Hematopoietic multipotent progenitor cell treated with erythropoietin and hydrocortisone succinate and interleukin-3 and kit ligand, for 4 days (in vitro differentiated cells): ENCODE data around the gene NAA20.

ENCODE experiments used
- DNase-seq: peaks from one replicate; pipeline ENCODE4 v3.0.0-alpha.2; 2015

Gene NAA20

GRCh38 chr20:20021835-20022234 is 4.7 kb downstream of the NAA20 start:
- DNase-seq, result no peak

GRCh38 chr20:20022498-20022897 is 5.3 kb downstream of the NAA20 start:
- no peak for DNase-seq

GRCh38 chr20:20023395-20023794 is 6.2 kb downstream of the NAA20 start:
- DNase-seq, result no peak

- no peak for DNase-seq
Measured at GRCh38 chr20:20024942-20025341, 7.8 kb downstream of the NAA20 start.

DNA sequence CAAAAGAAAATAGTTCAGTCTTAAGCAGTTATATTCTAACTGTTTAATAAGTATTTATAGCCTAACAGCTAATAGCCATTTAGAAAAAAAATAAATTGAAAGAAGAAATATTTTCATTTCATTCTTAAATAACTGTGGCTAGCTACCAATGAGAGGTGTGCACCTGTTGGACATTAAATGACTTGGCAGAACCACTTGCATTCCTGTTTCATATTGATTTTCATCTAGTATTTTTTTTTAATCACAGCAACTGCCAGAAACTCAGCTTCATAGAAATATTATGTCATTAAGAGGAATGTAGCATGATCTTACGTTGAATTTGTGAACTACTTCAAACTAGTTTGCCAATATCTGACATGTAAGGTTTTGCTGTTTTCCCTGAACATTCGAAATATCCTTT is 10.1 kb downstream of the NAA20 start:
- no peak for DNase-seq

DNA sequence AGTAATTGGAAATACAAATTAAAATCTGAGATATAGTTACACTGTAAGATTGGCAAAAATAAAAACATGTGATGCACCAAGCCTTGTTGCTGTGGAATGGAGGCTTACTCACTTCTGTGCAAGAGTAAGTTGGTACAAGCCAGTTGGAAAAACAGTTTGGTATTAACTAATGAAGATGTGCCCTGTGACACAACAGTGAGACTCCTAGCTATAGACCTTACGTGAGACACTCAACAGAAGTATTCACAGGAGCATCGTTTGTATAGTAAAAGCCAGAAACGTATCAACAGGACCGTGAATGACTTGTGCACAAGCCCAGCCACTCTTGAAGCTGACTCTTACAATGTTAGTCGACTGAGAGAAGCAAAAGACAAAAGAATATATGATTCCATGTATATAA is 14.6 kb downstream of the NAA20 start:
- DNase-seq, result no peak

GRCh38 chr20:20034486-20034885 is 17.3 kb downstream of the NAA20 start:
- no peak for DNase-seq

DNA sequence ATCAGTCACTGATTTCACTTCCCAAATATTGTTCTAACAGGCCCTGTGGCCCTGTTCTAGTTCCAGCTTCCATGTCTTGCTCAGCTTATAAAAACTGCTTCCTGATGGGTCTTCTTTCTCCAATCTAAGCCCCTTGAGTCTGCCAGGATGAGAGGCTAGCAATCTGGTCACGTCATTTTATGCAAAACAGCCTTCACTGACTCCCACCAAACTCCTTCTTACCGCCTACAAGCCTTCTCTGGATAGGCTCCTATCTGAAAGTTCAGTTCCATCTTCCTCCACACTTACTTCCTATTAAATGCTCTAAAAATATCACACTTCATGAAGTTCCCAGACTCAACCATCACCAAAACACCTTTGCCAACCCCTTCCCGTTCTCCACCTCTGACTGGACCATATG is 19.6 kb downstream of the NAA20 start:
- no peak for DNase-seq

DNA sequence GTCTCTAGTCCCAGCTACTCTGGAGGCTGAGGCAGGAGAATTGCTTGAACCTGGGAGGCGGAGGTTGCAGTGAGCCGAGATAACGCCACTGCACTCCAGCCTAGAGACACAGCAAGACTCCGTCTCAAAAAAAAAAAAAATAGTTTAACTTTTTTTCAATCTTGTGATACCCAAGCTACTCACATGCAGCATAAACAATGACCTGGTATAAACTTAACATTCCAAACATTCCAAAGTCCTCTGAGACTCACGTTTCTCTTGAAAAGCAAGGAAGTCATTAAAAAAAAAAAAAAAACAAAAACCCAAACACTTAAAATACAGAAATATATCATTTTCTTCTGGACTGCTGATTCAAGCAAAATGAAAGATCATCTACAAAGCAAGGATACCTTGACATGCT is 20.8 kb downstream of the NAA20 start:
- DNase-seq, result no peak

GRCh38 chr20:20038586-20038985 is 21.4 kb downstream of the NAA20 start:
- no peak for DNase-seq

DNA sequence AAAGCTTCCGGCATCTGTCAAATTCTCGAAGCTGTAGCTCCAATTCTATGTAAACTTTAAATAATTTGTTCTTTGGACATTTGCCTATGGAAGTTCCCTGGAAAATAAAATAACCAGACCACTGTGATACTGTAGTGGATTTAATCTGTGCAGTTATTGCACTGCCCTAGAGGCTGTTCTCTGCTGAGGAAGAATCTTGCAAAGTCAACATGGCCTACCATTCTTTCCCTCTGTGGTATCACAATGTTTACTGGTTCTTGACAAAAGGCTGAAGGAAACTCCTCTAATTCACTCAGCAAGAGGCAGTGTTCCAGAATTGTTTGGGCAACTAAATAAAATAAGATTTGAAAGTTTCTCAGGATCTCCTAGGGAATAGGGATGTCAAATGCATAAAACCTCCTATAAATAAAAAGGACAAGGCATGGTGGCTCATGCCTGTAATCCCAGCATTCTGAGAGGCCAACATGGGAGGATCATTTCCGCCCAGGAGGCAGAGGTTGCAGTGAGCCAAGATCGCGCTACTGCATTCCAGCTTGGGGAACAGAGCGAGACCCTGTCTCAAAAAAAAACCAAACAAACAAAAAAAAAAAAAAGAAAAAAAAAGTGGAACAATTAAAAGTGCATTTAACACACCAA is 22.7 kb downstream of the NAA20 start:
- no peak for DNase-seq

DNA sequence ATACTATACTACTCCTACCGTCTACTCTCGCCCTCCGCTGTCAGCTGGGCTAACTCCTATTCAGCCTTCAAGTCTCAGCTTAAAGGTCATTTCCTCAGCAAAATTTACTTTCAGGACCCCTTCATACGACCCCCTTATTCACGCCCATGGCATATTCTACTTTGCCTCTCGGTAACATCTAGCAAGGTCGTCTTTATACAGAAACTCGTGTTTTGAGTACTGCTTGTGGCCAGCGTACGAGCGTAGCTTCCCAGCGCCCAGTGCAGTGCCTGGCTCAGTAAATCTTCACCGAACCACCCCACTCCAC is 34.6 kb downstream of the NAA20 start:
- DNase-seq, result no peak

- DNase-seq, result peak; percentile 98
Measured at GRCh38 chr20:20052074-20052970, 35.2 kb downstream of the NAA20 start, which contains the start of the genes CFAP61 and CRNKL1. TSS of gene CFAP61 (plus strand) at chr20:20052532. CDS start at chr20:20056654, 4,122 bp downstream. TSS of gene CRNKL1 (minus strand) at chr20:20052466. CDS start at chr20:20052342, 124 bp downstream.

GRCh38 chr20:20060234-20060998 is 43.3 kb downstream of the NAA20 start:
- DNase-seq, result peak; percentile 38

DNA sequence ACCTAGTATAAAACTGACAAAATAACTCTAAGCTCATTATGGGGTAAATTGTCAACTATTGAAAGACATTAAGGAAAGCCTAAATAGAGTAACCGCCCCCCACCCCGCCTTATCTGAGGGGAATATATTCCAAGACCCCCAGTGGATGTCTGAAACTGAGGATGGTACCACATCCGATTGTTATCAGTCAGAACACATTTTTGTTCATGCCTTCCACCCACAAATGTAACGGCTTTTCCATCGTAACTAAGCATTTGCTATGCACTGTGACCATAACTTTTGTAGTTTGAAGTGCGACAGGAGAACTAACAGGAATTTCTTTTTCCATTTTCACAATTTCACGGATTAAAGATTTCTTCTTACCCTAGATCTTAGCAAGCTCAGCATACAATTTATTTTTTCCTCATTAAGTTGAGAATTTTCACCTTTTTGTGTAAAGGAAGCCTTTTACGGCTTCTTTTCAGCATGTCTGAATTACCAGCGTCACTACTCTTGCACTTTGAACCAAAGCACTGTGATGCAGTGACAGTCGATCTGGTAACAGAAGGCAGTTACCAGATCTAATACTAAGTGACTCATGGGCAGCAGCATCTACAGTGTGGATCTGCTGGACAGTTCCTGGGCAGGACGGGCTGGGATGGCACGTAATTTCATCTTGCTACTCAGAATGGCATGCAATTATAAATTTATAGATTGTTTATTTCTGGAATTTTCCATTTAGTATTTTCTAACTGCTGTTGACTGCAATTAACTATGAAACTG is 47.0 kb downstream of the NAA20 start:
- no peak for DNase-seq

DNA sequence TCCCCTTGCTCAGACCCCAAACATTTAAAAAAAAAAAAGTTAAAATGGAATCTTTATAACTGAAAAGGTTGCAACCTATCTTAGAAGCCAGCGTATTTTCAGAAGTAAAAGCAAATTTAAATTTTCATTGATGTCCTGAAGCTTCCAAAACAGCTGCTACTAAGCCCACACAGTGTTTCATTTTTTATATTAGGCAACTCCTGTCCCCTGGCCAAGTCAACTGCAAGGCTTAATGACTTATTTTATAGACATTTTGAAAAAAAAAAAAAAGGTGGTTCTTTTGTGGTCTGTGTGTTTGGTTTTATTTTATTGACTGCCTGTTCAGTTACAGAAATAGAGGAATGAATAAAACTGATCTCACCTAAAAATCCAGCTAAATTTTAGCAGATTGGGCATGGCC is 48.2 kb downstream of the NAA20 start:
- no peak for DNase-seq

DNA sequence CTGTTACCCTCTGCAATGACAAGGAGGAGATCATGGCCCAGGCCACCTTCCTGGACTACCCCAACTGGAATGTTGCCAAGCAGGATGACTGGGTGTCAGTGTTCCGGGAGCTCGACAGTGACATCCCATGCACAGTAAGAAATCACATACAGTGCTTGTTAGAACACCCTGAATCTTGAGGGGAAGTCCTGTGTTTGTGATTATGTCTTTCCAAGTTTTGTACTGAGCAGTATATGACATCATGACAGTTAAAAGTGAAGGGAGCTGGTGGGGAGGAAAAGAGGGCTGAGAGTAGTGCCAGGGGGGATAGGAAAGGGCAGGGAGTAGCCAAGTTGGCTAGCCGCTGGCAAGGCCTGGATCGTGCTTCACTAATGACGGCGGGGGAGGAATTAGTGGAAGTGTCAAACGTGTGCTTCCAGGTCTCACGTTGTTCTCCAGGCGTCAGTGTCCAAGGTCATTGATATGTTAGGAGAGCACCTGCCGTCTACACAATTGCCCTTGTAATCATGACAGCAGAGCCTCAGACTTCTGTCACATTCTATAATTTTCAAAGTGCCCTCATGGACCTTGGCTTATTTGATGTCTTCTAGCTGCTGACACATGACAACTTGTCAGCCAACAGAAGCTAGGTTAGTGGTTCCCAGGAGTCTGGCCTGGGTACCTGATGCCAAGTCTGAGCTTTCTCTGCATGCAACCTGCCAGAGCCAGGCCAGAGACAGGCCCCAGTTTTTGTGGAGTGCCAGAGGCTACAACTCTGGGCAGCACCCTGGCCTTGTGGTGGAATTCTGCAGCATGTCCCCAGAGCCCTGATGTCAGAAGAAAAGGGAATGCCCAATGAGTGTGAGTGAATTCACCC is 53.9 kb downstream of the NAA20 start:
- peak; percentile 30 for DNase-seq

- DNase-seq, result no peak
Measured at GRCh38 chr20:20073801-20074371, 56.7 kb downstream of the NAA20 start.

DNA sequence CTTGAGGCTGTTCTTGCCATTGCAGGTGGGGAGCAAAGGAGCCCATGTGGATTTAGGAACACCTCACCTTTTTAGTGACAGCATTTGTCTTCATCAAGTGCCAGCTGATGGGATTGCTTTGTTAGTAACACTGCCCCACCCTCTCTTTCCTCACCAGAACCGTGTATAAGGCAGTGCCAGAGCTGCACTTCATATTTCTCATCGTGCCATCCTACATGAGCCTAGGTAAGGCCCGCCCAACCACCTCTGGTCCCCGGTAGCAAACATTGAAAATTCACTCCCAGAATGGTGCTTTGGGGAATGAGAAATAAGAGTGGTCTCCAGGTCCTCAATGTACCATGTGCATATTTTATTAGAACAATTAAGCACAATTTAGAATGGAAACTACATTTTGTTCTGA is 57.9 kb downstream of the NAA20 start:
- DNase-seq, result no peak

DNA sequence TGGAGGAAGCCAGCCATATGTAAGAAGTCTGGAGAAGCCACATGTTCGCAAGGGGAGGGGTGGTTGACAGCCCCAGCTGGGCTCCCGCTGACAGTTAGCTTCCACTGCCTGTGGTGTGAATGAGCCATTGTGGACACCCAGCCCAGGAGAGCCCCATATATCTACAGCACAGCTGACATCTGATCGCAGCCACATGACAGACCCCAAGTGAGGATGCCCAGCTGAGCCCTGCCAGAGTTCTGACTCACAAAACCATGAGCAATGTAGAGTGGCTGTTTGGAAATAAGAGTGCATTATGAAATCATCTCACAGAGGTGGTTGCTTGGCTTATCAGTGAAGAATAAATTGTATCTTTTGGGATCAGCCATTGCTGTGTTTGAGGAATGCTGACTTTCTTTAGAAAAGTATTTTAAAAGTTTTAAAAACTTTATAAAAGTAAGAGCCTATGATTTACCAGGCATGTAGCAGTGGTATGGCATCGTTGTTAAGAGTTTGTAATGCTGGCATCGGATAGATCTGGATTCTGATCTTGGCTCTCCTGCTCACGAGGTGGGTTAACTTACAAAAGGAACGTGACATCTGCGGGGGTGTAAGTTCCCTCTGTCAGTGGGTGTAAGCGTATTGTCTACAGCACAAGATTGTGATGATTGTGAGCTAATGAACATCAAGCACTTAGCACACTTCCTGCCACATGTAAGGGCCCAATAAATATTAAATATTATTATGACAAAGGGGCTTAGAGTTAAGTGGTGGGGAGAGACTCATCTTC is 59.3 kb downstream of the NAA20 start:
- no peak for DNase-seq

GRCh38 chr20:20078041-20078440 is 60.9 kb downstream of the NAA20 start:
- DNase-seq, result no peak
